GM13977 (cell line): ENCODE results near the gene HNRNPA3.

Experiments used
- DNase-seq: peaks from one replicate; pipeline ENCODE4 v3.0.0; 2012; ENCODE audit warnings: low spot score
- CTCF ChIP-seq: IDR thresholded peaks from 2 replicates; pipeline ENCODE4 v1.5.1; 2012; ENCODE audit warnings: mild to moderate bottlenecking, control low read depth; ENCODE audit not compliant: insufficient read depth; ENCODE audit errors: extremely low read depth, missing control alignments
- in situ Hi-C: fragments of 300-500 bp; cut with MboI; formaldehyde crosslinking; loops from one replicate; pipeline ENCODE4 v1.12.0; 2022; ENCODE audit warnings: low sequenced_read_pairs, low pct_unique_long_range_greater_than_20kb, mixed read lengths, inconsistent platforms; ENCODE audit not compliant: unreplicated experiment

The HNRNPA3 gene

GRCh38 chr2:177212106-177212890 is at the start of gene HNRNPA3:
HNRNPA3 (plus strand) TSS chr2:177212794; CDS start chr2:177212800, 6 bp downstream.
- TF ChIP-seq CTCF: peak; percentile 14
- in situ Hi-C loops: no loop called here
- DNase-seq: peak; percentile 99

GRCh38 chr2:177164131-177164530 is 48.5 kb upstream of the HNRNPA3 start:
- in situ Hi-C loops: loop anchor here (10.0 to 25.0 kb wide), 3 partner anchors 251 to 548 kb away; a partner anchor contains a TSS
- DNase-seq: no peak
- TF ChIP-seq CTCF: no peak

- peak; percentile 54 for DNase-seq
- in situ Hi-C loops: loop anchor here (5.0 to 25.0 kb wide), 4 partner anchors 168 to 548 kb away; a partner anchor contains a TSS
- peak; percentile 99 for TF ChIP-seq CTCF
Measured at GRCh38 chr2:177164584-177165052, 48.0 kb upstream of the HNRNPA3 start.

- no peak for DNase-seq
- in situ Hi-C loops: loop anchor here (5.0 to 25.0 kb wide), 4 partner anchors 167 to 547 kb away; a partner anchor contains a TSS
- no peak for TF ChIP-seq CTCF
Measured at GRCh38 chr2:177165061-177165583, 47.5 kb upstream of the HNRNPA3 start.

GRCh38 chr2:177165721-177166711 is 46.6 kb upstream of the HNRNPA3 start:
- DNase-seq: peak; percentile 42
- TF ChIP-seq CTCF: no peak
- in situ Hi-C loops: loop anchor here (5.0 to 25.0 kb wide), 4 partner anchors 166 to 546 kb away; a partner anchor contains a TSS

GRCh38 chr2:177169810-177170514 is 42.6 kb upstream of the HNRNPA3 start:
- no peak for TF ChIP-seq CTCF
- peak; percentile 64 for DNase-seq
- in situ Hi-C loops: loop anchor here (5.0 to 25.0 kb wide), 4 partner anchors 162 to 542 kb away; a partner anchor contains a TSS
